ENCODE data around the gene JUNB.

Gene JUNB

GRCh38 chr19:12834566-12834943 is 43.3 kb downstream of the JUNB start, which contains the start of gene RTBDN:
Gene RTBDN, minus strand, starts transcription at chr19:12834579. Its CDS starts 4,600 bp downstream, at chr19:12829979.
- TF ChIP-seq CTCF (IDR thresholded peaks at IDR 0.05; ENCODE audit: insufficient read depth, low read length, missing control alignments), result no peak
- ChIA-PET CTCF (interaction anchor here (0.7 to 1.5 kb wide), 6 partner anchors 8 to 79 kb away, joined by 3 to 6 read pairs (median 4); no protein-coding TSS in a partner anchor), POLR2A (no interaction called here)
- DNase-seq (ENCODE audit: low read depth, low spot score), result no peak
- peak within 1 kb of the TSS; percentile 52 for H3K4me3 ChIP-seq (ENCODE audit: low read depth, low read length)

- no peak for TF ChIP-seq CTCF (IDR thresholded peaks at IDR 0.05; ENCODE audit: insufficient read depth, low read length, missing control alignments)
- no peak overlapping the region for H3K4me3 ChIP-seq (ENCODE audit: low read depth, low read length)
- ChIA-PET CTCF (interaction anchor here (0.8 to 1.5 kb wide), 5 partner anchors 9 to 159 kb away, joined by 4 to 6 read pairs (median 4); no protein-coding TSS in a partner anchor), POLR2A (no interaction called here)
- no peak for DNase-seq (ENCODE audit: low read depth, low spot score)
Observed at GRCh38 chr19:12834976-12835757, 43.9 kb downstream of the JUNB start.

GRCh38 chr19:12836529-12836863 is 45.2 kb downstream of the JUNB start:
- no peak overlapping the region for H3K4me3 ChIP-seq (ENCODE audit: low read depth, low read length)
- DNase-seq (ENCODE audit: low read depth, low spot score), result no peak

GRCh38 chr19:12837225-12837624 is 45.9 kb downstream of the JUNB start:
- TF ChIP-seq CTCF (IDR thresholded peaks at IDR 0.05; ENCODE audit: insufficient read depth, low read length, missing control alignments), result no peak
- no peak overlapping the region for H3K4me3 ChIP-seq (ENCODE audit: low read depth, low read length)
- no peak for DNase-seq (ENCODE audit: low read depth, low spot score)
- CTCF ChIA-PET, result interaction anchor here (0.8 to 1.8 kb wide), 9 partner anchors 12 to 79 kb away, joined by 3 to 8 read pairs (median 4); no protein-coding TSS in a partner anchor
- POLR2A ChIA-PET, result interaction anchor here (0.6 kb wide), 2 partner anchors 68 to 282 kb away, joined by 3 read pairs; no protein-coding TSS in a partner anchor

More at GRCh38 chr19:12836529-12836863, 45.2 kb downstream of the JUNB start:
- TF ChIP-seq CTCF (IDR thresholded peaks at IDR 0.05; ENCODE audit: insufficient read depth, low read length, missing control alignments), result no peak
- ChIA-PET CTCF (interaction anchor here (0.8 to 1.8 kb wide), 7 partner anchors 11 to 79 kb away, joined by 3 to 8 read pairs (median 4); no protein-coding TSS in a partner anchor), POLR2A (no interaction called here)

GRCh38 chr19:12838182-12838885 is 47.0 kb downstream of the JUNB start, which contains the start of gene MAST1:
Gene MAST1, plus strand, starts transcription at chr19:12838515. Its CDS starts 58 bp downstream, at chr19:12838573.
- CTCF ChIA-PET, result interaction anchor here (1.8 kb wide), 1 partner anchor 72 kb away, joined by 7 read pairs; no protein-coding TSS in a partner anchor

More at GRCh38 chr19:12838182-12838885, 47.0 kb downstream of the JUNB start, which contains the start of gene MAST1:
- POLR2A ChIA-PET, result no interaction called here
- TF ChIP-seq CTCF (IDR thresholded peaks at IDR 0.05; ENCODE audit: insufficient read depth, low read length, missing control alignments), result peak; percentile 38
- H3K4me3 ChIP-seq (ENCODE audit: low read depth, low read length), result no peak within 1 kb of the TSS
- no peak for DNase-seq (ENCODE audit: low read depth, low spot score)

All from AG04449 (cell line).